ENCODE data around the gene STX8.

Gene STX8

GRCh38 chr17:9533441-9533840 lies 42.2 kb downstream of the STX8 start:
- H3K4me3 ChIP-seq (ENCODE audit: low read depth, low read length) = no peak overlapping the region
- peaks cover 10% of the 10 kb centered on the region for H3K4me1 ChIP-seq (ENCODE audit: control insufficient read depth, insufficient read depth, low read length)
- H3K9me3 ChIP-seq (ENCODE audit: control insufficient read depth, insufficient read depth, low read depth, low read length) = no peaks in the 10 kb centered on the region
- H3K36me3 ChIP-seq (ENCODE audit: control insufficient read depth in 2 of 2, insufficient read depth in 1 of 2, low read length in 2 of 2) = peaks cover 0 to 4% of the 10 kb centered on the region in 2 experiments; a peak in 1 of 3 replicates
- TF ChIP-seq PRDM6 (tag by site-specific recombination; IDR thresholded peaks at IDR 0.05) = no peak
- no peak for TF ChIP-seq PRDM10 (tag by site-specific recombination; IDR thresholded peaks at IDR 0.05)
- TF ChIP-seq ZNF645 (tag by site-specific recombination; IDR thresholded peaks at IDR 0.05) = no peak
- TF ChIP-seq ZNF791 (tag by site-specific recombination; IDR thresholded peaks at IDR 0.05) = no peak
- TF ChIP-seq TCF7L2 (IDR thresholded peaks at IDR 0.05; ENCODE audit: borderline replicate concordance, low read depth, low read length) = no peak
- TF ChIP-seq OSR2 (tag by site-specific recombination; IDR thresholded peaks at IDR 0.05) = no peak
- TF ChIP-seq ZFP69B (tag by site-specific recombination; IDR thresholded peaks at IDR 0.05) = no peak
- no peak for TF ChIP-seq PRDM1 (tag by site-specific recombination; IDR thresholded peaks at IDR 0.05)
- no peak for TF ChIP-seq ZNF548 (tag by site-specific recombination; IDR thresholded peaks at IDR 0.05)
- no peak for TF ChIP-seq ZFP37 (tag by site-specific recombination; IDR thresholded peaks at IDR 0.05)
- no peak for TF ChIP-seq YY2 (tag by site-specific recombination; IDR thresholded peaks at IDR 0.05)
- no peak for TF ChIP-seq GLIS2 (tag by site-specific recombination; IDR thresholded peaks at IDR 0.05)
- no peak for TF ChIP-seq ZNF266 (tag by site-specific recombination; IDR thresholded peaks at IDR 0.05; ENCODE audit: low read depth)
- TF ChIP-seq ZSCAN5A (tag by site-specific recombination; IDR thresholded peaks at IDR 0.05) = no peak
- no peak for TF ChIP-seq KLF10 (tag by site-specific recombination; IDR thresholded peaks at IDR 0.05)
- no peak overlapping the region for H3K27ac ChIP-seq (ENCODE audit: extremely low read depth, low read depth, low read length)
- ChIA-PET POLR2A (no interaction called here), CTCF (interaction anchor here (1.0 to 2.3 kb wide), 3 partner anchors 9 to 395 kb away, joined by 3 to 16 read pairs (median 4); no protein-coding TSS in a partner anchor)

GRCh38 chr17:9532715-9533114 lies 42.9 kb downstream of the STX8 start:
- H3K4me3 ChIP-seq (ENCODE audit: low read depth, low read length) = no peak overlapping the region
- ChIA-PET POLR2A (no interaction called here), CTCF (interaction anchor here (1.0 to 2.3 kb wide), 3 partner anchors 8 to 396 kb away, joined by 3 to 16 read pairs (median 4); no protein-coding TSS in a partner anchor)
- peaks cover 10% of the 10 kb centered on the region for H3K4me1 ChIP-seq (ENCODE audit: control insufficient read depth, insufficient read depth, low read length)
- peaks cover 0 to 4% of the 10 kb centered on the region in 2 experiments; a peak in 1 of 3 replicates for H3K36me3 ChIP-seq (ENCODE audit: control insufficient read depth in 2 of 2, insufficient read depth in 1 of 2, low read length in 2 of 2)
- H3K27ac ChIP-seq (ENCODE audit: extremely low read depth, low read depth, low read length) = no peak overlapping the region
- no peaks in the 10 kb centered on the region for H3K9me3 ChIP-seq (ENCODE audit: control insufficient read depth, insufficient read depth, low read depth, low read length)
- TF ChIP-seq ZSCAN18 (tag by site-specific recombination; IDR thresholded peaks at IDR 0.05) (no peak), ZNF239 (tag by site-specific recombination; IDR thresholded peaks at IDR 0.05) (no peak), ZBTB20 (tag by site-specific recombination; IDR thresholded peaks at IDR 0.05) (no peak), ZNF426 (tag by site-specific recombination; IDR thresholded peaks at IDR 0.05) (no peak), CTCF (tag by site-specific recombination; IDR thresholded peaks at IDR 0.05) (no peak), ZBTB8A (tag by site-specific recombination; IDR thresholded peaks at IDR 0.05) (no peak), PRDM1 (tag by site-specific recombination; IDR thresholded peaks at IDR 0.05) (no peak), ZNF670 (tag by site-specific recombination; IDR thresholded peaks at IDR 0.05; ENCODE audit: low read depth) (no peak), ZNF707 (tag by site-specific recombination; IDR thresholded peaks at IDR 0.05) (no peak)

Measured in HEK293 (cell line).